Measurements from ENCODE around the gene ERGIC2. TPM values are rescaled to one million over a fixed set of nuclear protein-coding genes. Genes with fewer than 3 reads are reported as not detected.

ERGIC2 gene
- total and polyA plus RNA-seq, 8 donors, result 19.7 to 66.2 (median 39.6) TPM

DNA sequence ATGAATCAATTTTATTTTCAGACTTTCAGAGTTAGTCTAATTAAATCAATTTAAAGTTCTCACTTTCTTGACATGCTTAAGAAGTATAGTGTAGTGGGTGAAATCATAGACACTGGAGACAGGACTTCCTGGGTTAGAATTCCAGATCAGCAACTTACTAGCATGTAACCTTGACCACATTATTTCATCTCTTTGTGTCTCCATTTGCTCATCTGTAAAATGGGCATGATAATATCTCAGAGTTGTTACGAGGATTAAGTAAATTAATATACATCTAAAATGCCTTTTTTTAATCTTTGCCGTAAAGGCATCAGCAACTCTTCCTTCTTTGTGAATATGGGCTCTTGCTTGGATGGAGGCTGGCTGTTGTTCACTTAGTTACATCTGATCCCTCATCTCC is 1.3 kb upstream of the ERGIC2 start:
- H3K27me3 ChIP-seq, result no peaks in the 10 kb centered on the region
- DNase-seq (no peak), ATAC-seq (no peak), FAIRE-seq (no peak)
- no peaks in the 10 kb centered on the region for H3K36me3 ChIP-seq
- TF ChIP-seq, protein P1, sequence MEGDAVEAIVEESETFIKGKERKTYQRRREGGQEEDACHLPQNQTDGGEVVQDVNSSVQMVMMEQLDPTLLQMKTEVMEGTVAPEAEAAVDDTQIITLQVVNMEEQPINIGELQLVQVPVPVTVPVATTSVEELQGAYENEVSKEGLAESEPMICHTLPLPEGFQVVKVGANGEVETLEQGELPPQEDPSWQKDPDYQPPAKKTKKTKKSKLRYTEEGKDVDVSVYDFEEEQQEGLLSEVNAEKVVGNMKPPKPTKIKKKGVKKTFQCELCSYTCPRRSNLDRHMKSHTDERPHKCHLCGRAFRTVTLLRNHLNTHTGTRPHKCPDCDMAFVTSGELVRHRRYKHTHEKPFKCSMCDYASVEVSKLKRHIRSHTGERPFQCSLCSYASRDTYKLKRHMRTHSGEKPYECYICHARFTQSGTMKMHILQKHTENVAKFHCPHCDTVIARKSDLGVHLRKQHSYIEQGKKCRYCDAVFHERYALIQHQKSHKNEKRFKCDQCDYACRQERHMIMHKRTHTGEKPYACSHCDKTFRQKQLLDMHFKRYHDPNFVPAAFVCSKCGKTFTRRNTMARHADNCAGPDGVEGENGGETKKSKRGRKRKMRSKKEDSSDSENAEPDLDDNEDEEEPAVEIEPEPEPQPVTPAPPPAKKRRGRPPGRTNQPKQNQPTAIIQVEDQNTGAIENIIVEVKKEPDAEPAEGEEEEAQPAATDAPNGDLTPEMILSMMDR (IDR thresholded peaks at IDR 0.05), result no peak
- no peak overlapping the region for H3K4me3 ChIP-seq
- peaks cover 4 to 13% (median 8%) of the 10 kb centered on the region in 3 donors for H3K4me1 ChIP-seq
- H3K9me3 ChIP-seq, result no peaks in the 10 kb centered on the region
- intact Hi-C loops (cut with DNase I), result no loop called here
- no peak overlapping the region for H3K27ac ChIP-seq
- WGBS, 2 donors, result 92 to 98% methylated on average over 2 of the region's 2 CpGs

DNA sequence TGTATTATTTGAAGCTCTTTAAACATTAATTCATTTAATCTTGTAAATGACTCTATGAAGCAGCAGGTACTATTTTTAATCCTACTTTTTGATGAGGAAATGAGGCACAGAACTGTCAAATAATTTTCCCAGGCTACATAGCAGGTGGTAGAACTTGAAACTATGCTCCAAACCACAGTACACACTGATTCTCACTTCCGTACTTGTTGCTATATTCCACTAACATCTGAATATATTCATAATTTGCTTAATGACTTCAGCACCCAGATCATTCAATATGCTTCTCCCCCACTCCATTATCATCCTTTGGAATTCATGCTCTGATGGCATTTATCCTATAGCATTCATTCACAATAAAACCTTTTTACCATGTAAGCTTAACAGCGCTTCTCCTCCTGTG is 4.9 kb downstream of the ERGIC2 start:
- TF ChIP-seq, protein P1 (IDR thresholded peaks at IDR 0.05), result no peak
- no peaks in the 10 kb centered on the region for H3K27me3 ChIP-seq
- H3K9me3 ChIP-seq, result no peaks in the 10 kb centered on the region
- H3K4me3 ChIP-seq, result no peak overlapping the region
- FAIRE-seq (no peak), DNase-seq (no peak), ATAC-seq (no peak)
- peaks cover 4 to 13% (median 8%) of the 10 kb centered on the region in 3 donors for H3K4me1 ChIP-seq
- no peaks in the 10 kb centered on the region for H3K36me3 ChIP-seq
- WGBS, 2 donors, result 97 to 99% methylated on average over 2 of the region's 2 CpGs
- intact Hi-C loops (cut with DNase I), result no loop called here
- H3K27ac ChIP-seq, result no peak overlapping the region

DNA sequence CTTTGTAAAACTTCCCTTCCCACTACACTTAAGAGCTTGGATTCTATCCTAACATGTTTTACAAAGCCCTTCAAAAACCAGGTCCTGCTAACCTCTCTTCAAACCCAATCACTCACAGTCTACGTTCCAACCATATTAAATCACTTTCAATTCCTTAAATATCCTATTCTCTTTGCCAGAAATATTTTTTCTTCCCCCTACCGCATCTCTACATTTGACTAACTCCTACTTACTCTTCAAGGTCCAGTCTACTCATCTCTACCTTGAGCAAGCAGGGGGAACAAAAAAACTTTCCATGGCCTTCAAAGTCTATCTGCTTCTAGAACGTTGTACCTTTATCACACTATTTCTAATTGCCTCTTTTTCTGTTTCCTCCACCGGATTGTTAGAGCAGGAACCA is 6.1 kb downstream of the ERGIC2 start:
- H3K9me3 ChIP-seq, result no peaks in the 10 kb centered on the region
- H3K4me1 ChIP-seq, result peaks cover 4 to 12% (median 8%) of the 10 kb centered on the region in 3 donors
- intact Hi-C loops (cut with DNase I), result no loop called here
- FAIRE-seq (no peak), ATAC-seq (no peak), DNase-seq (no peak)
- TF ChIP-seq, protein P1 (IDR thresholded peaks at IDR 0.05), result no peak
- peaks cover 0 to under 1% (median 0%) of the 10 kb centered on the region in 3 donors for H3K36me3 ChIP-seq
- H3K27me3 ChIP-seq, result no peaks in the 10 kb centered on the region
- WGBS, 2 donors, result 74 to 76% methylated on average over 4 of the region's 4 CpGs
- H3K4me3 ChIP-seq, result no peak overlapping the region
- H3K27ac ChIP-seq, result no peak overlapping the region

DNA sequence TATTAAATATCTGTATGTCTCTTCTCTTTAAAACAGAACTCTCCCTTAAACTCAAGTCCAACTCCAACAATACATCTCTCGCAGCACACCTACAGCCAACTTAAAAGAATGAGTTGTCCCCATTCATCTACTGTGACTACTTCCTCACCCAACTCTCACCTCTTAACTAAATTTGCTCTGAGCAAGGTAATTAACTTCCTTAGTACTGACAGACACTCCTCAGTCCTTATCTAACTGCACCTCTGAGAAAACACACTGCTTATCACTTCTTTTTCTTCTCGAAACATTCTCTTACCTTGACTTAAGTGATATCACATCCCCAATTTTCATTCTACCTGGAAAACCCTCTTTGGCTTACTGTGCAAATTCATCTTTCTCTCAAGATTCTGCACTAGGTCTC is 7.0 kb downstream of the ERGIC2 start:
- intact Hi-C loops (cut with DNase I), result no loop called here
- H3K36me3 ChIP-seq, result peaks cover 0 to 9% (median 0%) of the 10 kb centered on the region in 3 donors
- DNase-seq (no peak), FAIRE-seq (no peak), ATAC-seq (no peak)
- no peak overlapping the region for H3K27ac ChIP-seq
- H3K27me3 ChIP-seq, result no peaks in the 10 kb centered on the region
- no peaks in the 10 kb centered on the region for H3K9me3 ChIP-seq
- TF ChIP-seq, protein P1 (IDR thresholded peaks at IDR 0.05), result no peak
- H3K4me3 ChIP-seq, result no peak overlapping the region
- H3K4me1 ChIP-seq, result peaks cover 0 to 3% (median 0%) of the 10 kb centered on the region in 3 donors
- WGBS, 2 donors, result 71 to 72% methylated on average over 2 of the region's 2 CpGs

DNA sequence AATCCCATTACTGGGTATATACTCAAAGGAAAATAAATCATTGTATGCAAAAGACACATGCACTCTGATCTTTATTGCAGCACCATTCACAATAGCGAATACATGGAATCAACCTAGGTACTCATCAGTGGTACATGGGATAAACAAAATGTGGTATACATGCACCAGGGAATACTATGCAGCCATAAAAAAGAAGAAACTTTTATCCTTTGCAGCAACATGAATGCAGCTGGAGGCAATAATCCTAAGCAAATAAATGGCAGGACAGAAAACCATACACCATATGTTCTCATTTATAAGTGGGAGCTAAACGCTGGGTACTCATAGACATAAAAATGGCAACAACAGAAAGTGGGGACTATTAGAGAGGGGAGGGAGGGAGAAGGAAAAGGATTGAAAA is 15.9 kb downstream of the ERGIC2 start:
- WGBS, 2 donors, result 95 to 97% methylated on average over 2 of the region's 2 CpGs
- H3K27ac ChIP-seq, result no peak overlapping the region
- no peaks in the 10 kb centered on the region for H3K4me1 ChIP-seq
- ATAC-seq, result no peak
- DNase-seq, result no peak
- no peaks in the 10 kb centered on the region for H3K9me3 ChIP-seq
- intact Hi-C loops (cut with DNase I), result no loop called here
- H3K4me3 ChIP-seq, result no peak overlapping the region
- H3K36me3 ChIP-seq, result peaks cover 0 to 37% (median 0%) of the 10 kb centered on the region in 3 donors
- no peak for FAIRE-seq
- H3K27me3 ChIP-seq, result no peaks in the 10 kb centered on the region
- TF ChIP-seq, protein P1 (IDR thresholded peaks at IDR 0.05), result no peak

Data from pancreas (tissue), 10 donors.